Measurements from ENCODE around the gene RASGRP3. TPM values are rescaled to one million over a fixed set of nuclear protein-coding genes. Genes with fewer than 3 reads are reported as not detected.

RASGRP3 gene
- total RNA-seq, 1 donor from 2014 or later, result 49.4 TPM

DNA sequence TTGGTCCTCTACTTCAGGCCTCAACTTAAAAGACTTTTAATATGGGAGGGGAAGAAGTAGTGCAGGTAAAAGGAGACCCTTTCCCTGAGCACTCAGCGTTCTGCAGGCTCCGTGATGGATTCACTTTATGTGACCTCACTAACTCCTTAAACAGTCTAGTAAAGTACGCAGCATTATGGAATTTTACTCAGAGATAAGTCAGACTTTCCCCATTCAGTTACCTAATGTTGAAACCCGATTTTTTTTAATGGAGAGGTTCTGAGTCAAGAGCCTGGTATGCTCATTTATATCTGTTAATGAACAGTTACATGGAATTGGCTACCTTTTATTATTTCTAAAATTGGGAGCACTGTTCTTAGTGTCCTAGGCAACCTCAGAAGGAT lies 34.1 kb downstream of the RASGRP3 start:
- intact Hi-C loops (cut with DNase I), result no loop called here
- DNase-seq (ENCODE audit: low spot score), result no peak

DNA sequence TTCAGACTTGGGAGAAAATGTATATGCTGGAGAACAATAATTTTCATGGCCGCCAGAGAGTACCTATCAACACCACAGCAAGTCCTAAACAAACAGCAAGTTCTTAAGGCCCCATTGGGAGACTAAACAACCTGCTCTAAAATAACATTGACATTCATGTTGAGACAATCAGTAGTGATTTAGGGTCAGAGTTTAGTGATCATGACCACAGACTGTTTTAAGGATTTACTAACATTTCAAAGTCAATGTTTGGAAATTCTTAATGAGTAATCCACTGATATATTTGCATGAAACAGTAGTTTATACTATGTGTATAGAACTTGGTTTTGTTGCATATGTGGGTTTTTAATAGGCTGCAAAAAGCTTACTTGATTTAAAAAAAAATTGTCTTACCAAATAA lies 34.7 kb downstream of the RASGRP3 start:
- intact Hi-C loops (cut with DNase I), result no loop called here
- DNase-seq (ENCODE audit: low spot score), result no peak

DNA sequence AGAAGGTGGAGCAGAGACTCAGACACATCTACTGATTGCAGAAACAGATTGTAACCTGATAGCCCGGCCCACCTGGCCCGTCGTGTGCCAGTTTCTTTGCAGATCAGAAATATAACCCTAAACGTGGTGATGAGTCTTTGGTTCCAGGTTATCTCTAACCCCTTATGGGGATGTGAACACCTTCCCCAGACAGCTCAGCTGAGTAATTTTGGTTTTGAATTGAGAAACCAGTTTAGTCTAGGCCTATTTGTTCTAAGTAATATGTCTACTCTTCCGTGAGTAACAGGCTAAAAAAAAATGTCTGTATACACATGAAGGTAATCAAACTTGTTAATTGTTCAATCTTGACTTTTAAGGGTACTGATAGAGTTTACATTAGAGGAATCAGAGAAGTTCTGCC lies 35.7 kb downstream of the RASGRP3 start:
- no peak for DNase-seq (ENCODE audit: low spot score)
- intact Hi-C loops (cut with DNase I), result no loop called here

DNA sequence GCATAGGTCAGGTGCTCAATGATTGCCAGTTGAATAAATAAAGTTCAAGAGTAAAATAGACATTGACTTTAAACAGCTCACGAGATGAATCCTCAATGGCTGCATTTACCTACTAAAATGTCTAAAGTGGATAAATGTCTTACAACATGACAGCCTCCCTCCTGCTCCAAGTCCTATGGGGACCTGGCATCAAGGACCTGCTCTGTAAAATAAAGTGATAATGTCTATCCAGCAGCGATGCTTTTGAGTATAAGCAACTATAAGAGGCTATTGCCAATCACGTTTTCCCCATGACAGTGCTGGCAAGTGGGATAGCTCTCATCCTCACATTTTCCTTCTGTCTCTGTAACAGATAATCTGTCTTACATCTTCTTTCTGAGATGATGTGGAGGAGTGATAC lies 37.0 kb downstream of the RASGRP3 start:
- intact Hi-C loops (cut with DNase I), result no loop called here
- DNase-seq (ENCODE audit: low spot score), result no peak

DNA sequence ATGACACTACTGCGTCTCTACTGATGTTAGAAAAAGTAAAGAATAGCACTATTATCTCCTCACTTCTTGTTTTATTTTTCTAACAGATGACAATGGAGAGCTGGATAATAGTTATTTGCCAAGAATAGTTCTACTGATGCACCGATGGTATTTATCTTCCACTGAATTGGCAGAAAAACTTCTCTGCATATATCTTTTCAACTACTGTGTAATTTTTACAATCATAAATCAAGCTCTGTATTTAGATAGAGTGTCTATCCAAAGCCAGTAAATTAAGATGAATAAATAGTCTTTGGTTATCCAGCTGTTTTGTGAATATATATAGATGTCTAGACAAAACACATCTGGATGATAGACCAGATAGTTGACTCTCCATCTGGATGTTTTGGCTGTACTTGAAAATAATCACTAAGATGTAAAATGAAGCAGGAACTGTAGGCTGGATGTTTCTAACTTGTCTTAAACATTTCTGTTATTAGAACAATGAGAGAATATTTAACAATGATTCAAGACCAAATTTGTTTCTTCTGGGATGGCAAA lies 40.1 kb downstream of the RASGRP3 start:
- no peak for DNase-seq (ENCODE audit: low spot score)
- intact Hi-C loops (cut with DNase I), result no loop called here

DNA sequence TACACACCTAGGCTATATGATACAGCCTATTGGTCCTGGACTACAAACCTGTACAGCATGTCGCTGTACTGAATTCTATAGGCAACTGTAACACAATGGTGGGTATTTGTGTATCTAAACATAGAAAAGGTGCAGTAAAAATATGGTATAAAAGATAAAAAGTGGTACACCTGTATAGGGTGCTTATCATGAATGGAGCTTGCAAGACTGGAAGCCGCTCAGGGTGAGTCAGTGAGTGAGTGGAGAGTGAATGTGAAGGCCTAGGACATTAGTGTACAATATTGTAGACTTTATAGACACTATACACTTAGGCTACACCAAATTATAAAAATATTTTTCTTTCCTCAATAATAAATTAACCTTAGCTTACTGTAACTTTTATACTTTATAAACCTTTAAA lies 41.8 kb downstream of the RASGRP3 start:
- intact Hi-C loops (cut with DNase I), result no loop called here
- no peak for DNase-seq (ENCODE audit: low spot score)

DNA sequence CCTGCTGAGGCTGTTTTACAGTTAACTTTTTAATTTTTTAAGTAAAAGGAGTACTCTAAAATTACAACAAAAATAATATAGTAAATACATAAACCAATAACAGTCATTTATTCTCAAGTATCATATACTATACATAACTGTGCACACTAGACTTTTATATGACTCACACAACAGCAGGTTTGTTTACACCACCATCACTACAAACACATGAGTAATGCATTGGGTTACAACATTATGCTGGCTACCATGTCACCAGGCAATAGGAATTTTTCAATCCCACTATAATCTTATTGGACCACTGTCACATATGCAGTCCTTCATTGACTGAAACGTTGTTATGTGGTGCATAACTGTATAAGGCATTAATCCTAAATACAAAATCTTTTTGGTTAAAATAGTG lies 42.5 kb downstream of the RASGRP3 start:
- no peak for DNase-seq (ENCODE audit: low spot score)
- intact Hi-C loops (cut with DNase I), result no loop called here

DNA sequence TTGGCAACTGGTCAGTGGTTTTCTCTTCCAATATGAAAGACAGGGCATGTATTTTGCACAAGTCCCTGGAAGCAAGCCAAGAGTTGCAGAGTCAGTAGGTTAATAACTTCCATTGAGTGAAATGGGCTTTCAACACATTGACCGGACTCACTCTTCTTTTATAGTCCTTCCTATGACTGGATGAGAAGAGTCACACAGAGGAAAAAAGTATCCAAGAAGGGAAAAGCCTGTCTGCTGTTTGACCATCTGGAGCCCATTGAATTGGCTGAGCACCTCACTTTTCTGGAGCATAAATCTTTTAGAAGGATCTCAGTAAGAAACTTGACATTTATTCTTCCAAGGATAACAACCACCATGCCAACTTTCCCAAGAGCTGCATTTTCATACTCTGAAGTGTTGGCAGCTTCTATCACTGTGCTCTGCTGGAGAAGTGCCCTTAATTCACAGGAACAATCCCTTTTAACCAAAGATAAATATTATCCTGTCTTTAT lies 45.4 kb downstream of the RASGRP3 start:
- DNase-seq (ENCODE audit: low spot score), result no peak
- intact Hi-C loops (cut with DNase I), result no loop called here

DNA sequence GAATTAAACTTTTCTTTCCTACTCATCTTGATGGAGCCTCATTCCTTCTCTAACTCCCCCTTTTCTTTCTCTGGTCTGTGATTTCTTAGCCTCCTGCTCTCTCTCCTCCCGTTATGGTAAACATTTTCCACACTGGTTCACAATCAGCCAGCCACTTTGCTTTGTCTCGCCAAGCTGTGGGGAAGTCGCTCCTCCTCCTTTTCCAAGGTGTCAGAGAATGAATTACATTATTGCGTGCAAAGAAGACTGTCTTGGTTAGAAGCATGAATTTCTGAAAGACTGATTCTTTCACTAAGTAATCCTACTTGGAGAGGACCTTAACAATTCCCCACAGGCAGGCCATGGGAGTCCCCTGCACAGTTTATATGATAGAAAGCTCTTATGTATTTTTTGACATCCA lies 46.1 kb downstream of the RASGRP3 start:
- intact Hi-C loops (cut with DNase I), result no loop called here
- no peak for DNase-seq (ENCODE audit: low spot score)

DNA sequence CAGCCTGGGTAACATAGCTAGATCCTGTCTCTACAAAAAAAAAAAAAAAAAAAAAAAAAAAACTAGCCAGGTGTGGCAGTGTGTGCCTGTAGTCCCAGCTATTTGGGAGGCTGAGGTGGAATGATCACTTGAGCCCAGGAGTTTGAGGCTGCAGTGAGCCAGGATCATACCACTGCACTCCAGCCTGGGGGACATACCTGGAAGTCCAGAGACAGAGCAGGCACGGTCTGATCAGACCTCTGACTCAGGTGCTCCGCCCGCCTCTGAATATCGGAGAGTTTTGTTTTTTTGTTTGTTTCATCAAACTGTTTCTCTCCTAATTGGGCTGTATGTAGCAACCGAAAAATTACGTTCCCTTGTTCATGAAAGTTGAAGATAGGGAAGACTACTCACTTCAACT lies 49.2 kb downstream of the RASGRP3 start:
- no peak for DNase-seq (ENCODE audit: low spot score)
- intact Hi-C loops (cut with DNase I), result no loop called here

DNA sequence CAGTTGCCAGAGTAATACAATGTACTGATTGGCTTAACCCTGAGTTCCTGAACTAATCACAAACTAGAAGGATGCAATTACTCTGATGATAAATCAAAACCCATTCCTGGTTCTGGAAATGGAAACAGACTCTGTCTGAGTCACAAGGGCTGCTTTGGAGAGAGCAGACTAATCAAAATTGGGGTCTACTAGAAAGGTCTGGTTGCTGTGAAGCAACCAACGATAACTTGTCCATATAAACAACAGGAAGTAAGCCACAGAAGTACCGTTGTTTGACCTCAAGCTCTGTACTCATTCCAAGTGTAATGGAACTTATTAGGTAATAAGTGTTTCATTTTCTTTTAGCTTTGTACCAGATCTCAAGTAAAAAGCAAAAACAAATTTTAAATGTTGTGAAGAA lies 49.7 kb downstream of the RASGRP3 start:
- no peak for DNase-seq (ENCODE audit: low spot score)
- intact Hi-C loops (cut with DNase I), result no loop called here

DNA sequence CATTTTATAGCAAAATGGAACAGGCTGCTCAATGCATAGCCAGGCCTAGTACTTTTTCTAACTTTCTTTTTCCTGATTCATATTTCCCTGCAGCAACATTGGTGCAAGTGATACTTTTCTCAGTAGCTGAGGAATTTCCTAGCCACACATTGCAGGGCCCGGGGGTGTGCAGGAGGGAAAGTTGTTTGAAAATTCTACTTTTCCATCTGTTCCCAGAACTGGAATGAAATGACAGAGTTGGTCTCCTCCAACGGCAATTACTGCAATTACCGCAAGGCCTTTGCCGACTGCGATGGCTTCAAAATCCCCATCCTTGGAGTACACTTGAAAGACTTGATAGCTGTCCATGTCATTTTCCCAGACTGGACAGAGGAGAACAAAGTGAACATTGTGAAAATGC lies 50.5 kb downstream of the RASGRP3 start:
- no peak for DNase-seq (ENCODE audit: low spot score)
- intact Hi-C loops (cut with DNase I), result no loop called here

DNA sequence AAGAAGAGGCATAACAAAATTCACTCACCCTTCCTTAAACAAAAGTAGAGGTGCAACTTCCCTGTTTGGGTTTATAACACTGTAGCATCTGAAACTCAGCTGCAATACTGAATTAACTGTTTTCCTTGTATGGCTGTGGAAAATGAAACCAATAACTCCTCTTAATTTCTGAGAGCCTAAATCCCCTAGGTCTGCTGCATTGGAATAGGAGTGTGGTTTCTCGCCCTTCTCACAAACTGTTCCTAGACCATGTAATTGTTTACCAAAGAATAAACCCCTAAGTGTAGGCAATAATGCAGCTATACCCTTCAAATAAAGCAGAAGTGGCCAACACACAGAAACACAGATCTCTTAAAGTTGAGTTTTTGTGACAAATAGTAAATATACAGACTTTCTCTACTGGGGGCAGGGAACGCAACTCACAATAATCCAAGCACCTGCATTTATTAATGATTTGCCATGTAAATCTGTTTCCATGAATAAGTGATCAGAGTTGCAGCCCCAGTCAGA lies 52.0 kb downstream of the RASGRP3 start:
- intact Hi-C loops (cut with DNase I), result no loop called here
- no peak for DNase-seq (ENCODE audit: low spot score)

DNA sequence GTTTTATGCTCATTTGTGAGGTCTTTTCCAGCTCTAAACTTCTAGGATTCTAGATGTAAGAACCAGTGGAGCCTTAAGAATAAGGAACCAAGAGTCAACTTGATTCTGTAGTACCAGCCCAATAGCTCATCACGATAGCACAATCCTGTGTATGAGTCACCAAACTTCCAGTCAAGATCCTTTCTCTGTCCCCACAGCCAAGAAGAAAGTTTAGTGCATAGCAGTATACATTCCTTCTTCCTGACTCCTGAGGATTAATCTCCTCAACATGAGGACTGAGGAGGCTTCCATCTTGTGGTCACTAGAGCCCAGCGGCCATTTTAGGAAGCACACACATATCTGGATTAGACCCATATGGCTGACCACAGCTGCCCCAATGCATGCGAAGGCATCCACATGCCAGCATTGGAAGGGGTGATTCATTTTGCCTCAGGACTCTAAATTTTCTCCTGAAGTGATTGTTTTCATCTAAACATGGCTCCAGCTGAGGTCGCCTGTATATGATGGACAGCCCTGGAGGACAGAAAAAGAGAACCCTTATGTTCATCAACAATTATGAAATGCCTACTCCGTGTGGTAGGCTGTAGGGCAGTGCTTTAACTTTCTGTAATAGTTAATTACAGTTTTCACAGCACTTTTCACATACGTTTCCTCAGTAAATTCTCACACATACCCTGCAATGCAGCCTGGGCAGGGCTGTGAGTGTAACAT lies 53.5 kb downstream of the RASGRP3 start:
- intact Hi-C loops (cut with DNase I), result no loop called here
- DNase-seq (ENCODE audit: low spot score), result no peak

DNA sequence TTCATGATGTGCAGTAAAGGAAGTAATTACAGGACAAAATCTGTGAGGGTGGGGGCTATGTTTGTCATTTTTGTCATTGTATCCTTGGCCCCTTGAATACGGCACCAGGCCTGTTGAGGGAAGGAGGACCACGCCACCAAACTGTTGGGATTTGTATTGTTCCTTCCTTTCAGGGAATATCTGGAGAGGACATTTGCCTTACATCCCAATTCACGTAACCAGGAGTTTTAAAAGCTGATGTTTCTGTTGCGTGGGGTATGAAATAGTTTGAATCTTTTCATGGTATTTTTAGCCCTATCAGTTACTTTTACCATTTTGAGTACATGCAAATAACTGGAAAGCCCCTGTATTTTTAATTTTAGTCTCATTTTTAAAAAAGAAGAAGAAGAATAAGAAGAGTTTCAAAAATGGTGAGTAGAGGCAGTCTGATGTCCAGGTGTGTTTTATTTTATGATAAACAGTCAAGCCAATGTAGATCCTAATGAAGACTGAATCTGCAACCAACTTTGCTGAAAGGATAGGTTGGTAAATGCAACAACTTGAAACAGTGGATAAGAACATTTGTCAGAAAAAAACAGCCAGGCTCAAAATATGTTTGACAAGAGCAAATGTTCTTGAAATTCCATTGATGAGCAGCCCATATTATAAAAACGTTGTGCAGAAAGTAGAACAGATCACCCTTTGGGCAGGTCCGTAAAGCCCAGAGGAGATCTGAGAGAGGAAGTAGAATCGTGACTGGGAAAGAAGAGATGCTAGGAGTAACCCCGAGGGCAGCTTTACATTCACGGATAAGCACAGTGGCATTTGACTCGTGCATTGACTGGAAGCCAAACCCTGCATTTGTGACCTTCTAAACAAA lies 54.5 kb downstream of the RASGRP3 start:
- intact Hi-C loops (cut with DNase I), result no loop called here
- DNase-seq (ENCODE audit: low spot score), result no peak

DNA sequence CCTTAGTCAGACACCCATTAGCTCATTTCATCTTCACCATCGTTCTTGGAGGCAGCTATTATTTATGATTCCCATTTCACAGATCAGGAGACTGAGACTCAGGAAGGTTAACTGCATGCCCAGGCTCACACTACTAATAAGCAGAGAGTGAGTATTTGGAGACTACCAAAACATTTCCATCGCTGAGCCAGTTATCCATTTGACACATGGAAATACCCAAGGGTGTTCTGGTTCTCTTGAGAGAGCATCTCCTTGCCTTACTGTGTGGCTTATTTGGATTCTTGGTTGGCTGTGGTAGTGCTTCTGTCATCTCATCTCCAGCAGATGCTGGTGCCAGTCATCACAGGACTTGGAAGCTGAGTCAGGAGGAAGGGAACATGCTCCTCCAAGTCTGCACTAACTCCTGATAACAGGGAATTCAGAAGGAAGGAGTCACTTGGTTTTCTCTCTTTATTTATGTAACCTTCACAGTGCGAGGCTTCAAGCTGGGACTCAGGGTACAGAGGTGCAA lies 55.2 kb downstream of the RASGRP3 start:
- DNase-seq (ENCODE audit: low spot score), result no peak
- intact Hi-C loops (cut with DNase I), result no loop called here

DNA sequence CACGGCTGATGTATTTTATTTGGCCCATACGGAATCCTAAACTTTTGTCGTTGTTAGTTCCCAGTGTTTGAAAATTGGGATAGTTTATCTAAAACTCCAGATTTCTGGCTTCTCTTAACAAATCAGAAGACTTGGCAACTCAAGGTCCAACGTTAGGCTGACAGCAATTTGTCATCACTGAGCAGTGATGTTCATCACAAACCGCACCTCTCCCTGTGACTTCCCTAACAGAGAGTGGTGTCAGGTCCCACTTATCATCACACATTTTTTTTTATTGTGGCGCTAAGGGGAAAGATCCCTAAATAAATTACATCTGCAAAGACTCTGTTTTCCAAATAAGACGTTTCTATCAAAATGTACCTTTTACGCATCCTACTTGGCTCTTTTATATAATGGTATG lies 55.7 kb downstream of the RASGRP3 start:
- intact Hi-C loops (cut with DNase I), result no loop called here
- DNase-seq (ENCODE audit: low spot score), result no peak

DNA sequence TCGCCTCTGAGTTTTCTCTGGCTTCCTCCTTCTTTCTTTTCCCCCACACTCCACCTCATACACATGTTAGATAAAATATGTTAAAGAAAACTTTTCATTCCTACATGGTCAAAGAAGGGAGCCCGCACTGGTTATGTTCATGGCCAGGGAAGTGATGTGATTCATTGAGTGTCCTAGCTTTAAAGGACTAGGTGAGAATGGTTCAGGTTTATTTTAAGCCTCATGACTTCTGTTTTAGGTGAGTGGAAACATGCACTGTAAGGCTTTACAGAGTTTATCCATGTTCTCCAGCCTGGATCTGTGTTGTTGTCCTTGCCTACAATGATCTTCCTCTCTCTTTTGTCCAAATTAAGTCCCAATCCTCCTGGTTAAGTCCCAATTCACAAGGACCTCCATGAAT lies 56.5 kb downstream of the RASGRP3 start:
- no peak for DNase-seq (ENCODE audit: low spot score)
- intact Hi-C loops (cut with DNase I), result no loop called here

DNA sequence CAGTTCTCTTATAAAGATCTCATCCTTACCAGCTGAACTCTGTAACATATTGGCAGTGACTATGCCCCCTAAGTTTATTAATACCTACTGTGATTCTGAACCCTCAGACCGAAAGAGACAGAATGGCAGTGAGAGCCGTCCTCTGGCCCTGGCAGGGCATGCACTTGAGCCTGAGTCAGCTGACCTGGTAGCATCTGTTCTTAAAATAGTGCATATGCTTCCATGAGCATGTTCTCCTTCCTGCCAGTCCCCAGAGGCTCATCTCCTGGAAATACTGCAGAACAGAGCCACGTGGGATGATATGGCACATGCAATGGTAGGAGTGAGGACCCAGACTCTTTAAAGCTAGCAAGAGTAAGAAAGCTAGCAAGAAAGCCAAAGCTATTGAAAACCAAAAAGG lies 59.0 kb downstream of the RASGRP3 start:
- intact Hi-C loops (cut with DNase I), result loop anchor here (2.0 kb wide), 1 partner anchor 57 kb away; no protein-coding TSS in a partner anchor
- no peak for DNase-seq (ENCODE audit: low spot score)

DNA sequence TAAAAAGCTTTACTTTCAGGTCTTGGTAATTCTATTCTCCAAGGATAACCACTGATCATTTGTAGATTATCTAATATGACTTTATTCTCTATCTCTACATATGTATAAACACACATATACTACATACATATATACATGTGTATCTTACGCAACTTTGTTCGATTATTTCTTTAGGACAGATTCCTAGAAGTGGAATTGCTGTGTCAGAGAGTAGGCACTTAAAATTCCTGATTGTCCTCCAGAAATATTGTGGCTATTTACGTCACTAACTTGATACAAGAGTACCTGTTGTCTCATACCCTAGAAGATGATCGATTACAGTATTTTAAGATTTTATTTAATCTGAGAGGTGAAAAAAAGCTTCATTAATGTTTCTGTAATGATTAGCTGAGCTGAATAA lies 64.8 kb downstream of the RASGRP3 start:
- no peak for DNase-seq (ENCODE audit: low spot score)
- intact Hi-C loops (cut with DNase I), result no loop called here

All from cardiac septum (tissue), 1 donor.